HepG2 (cell line): ENCODE data around the gene ACACB. TPM values are rescaled to one million over a fixed set of nuclear protein-coding genes. Genes with fewer than 3 reads are reported as not detected.

Source experiments
- ATF7 ChIP-seq, 2 experiments: fragments of 450-650 bp in 1 of 2; sonication (generic) in 1 of 2; formaldehyde crosslinking in 1 of 2; IDR thresholded peaks; 2 replicates each; pipeline versions ENCODE4 v1.4.0 to v1.6.1; 2016 to 2020; ENCODE audit warnings: antibody characterized with exemption in 1 of 2, mild to moderate bottlenecking in 1 of 2, missing genetic modification reagents in 1 of 2
- BRF2 ChIP-seq: sonication (generic); formaldehyde crosslinking; IDR thresholded peaks from 2 replicates; pipeline ENCODE4 v1.8.1; 2022; ENCODE audit warnings: mild to moderate bottlenecking, missing genetic modification reagents
- CHD2 ChIP-seq: IDR thresholded peaks from 2 replicates; pipeline ENCODE4 v1.6.1; 2011; ENCODE audit warnings: low read depth, low read length, improper control_type of control experiment
- DMAP1 ChIP-seq: IDR thresholded peaks from 2 replicates; pipeline ENCODE4 v1.6.1; 2016
- HMG20A ChIP-seq: IDR thresholded peaks from 2 replicates; pipeline ENCODE4 v1.6.1; 2016; ENCODE audit warnings: borderline replicate concordance
- NONO ChIP-seq, 2 experiments: fragments of 450-650 bp in 1 of 2; sonication (generic) in 1 of 2; formaldehyde crosslinking in 1 of 2; IDR thresholded peaks in 1 of 2; conservative IDR thresholded peaks in 1 of 2; 2 replicates each; pipeline versions ENCODE4 v1.6.1 to v1.8.0; 2017 to 2022; ENCODE audit warnings: mild to moderate bottlenecking in 1 of 2, missing genetic modification reagents in 1 of 2, moderate library complexity in 1 of 2
- PCBP1 ChIP-seq: fragments of 200-400 bp; formaldehyde crosslinking; IDR thresholded peaks from 2 replicates; pipeline ENCODE4 v1.6.1; 2017; ENCODE audit warnings: mild to moderate bottlenecking, low read depth, low read length, borderline replicate concordance
- RBAK ChIP-seq: sonication (generic); formaldehyde crosslinking; IDR thresholded peaks from 2 replicates; pipeline ENCODE4 v1.5.1; 2020; ENCODE audit warnings: mild to moderate bottlenecking, missing genetic modification reagents
- RNF219 ChIP-seq: sonication (generic); formaldehyde crosslinking; IDR thresholded peaks from 2 replicates; pipeline ENCODE4 v1.5.0; 2020; ENCODE audit warnings: mild to moderate bottlenecking, missing genetic modification reagents
- SNAI1 ChIP-seq: sonication (generic); formaldehyde crosslinking; IDR thresholded peaks from 2 replicates; pipeline ENCODE4 v1.5.0; 2020; ENCODE audit warnings: mild to moderate bottlenecking, missing genetic modification reagents, borderline replicate concordance
- TGIF2 ChIP-seq: IDR thresholded peaks from 2 replicates; pipeline ENCODE4 v1.6.1; 2016; ENCODE audit warnings: control low read depth, missing compliant biosample characterization
- WIZ ChIP-seq: sonication (generic); formaldehyde crosslinking; IDR thresholded peaks from 2 replicates; pipeline ENCODE4 v1.5.1; 2020; ENCODE audit warnings: mild to moderate bottlenecking, missing genetic modification reagents
- YEATS2 ChIP-seq: sonication (generic); formaldehyde crosslinking; IDR thresholded peaks from 2 replicates; pipeline ENCODE4 v1.4.0; 2020; ENCODE audit warnings: missing genetic modification reagents, borderline replicate concordance
- ZBTB42 ChIP-seq: sonication (generic); formaldehyde crosslinking; IDR thresholded peaks from 2 replicates; pipeline ENCODE4 v1.5.0; 2020; ENCODE audit warnings: mild to moderate bottlenecking, missing genetic modification reagents
- ZNF362 ChIP-seq: sonication (generic); formaldehyde crosslinking; IDR thresholded peaks from 2 replicates; pipeline ENCODE4 v1.4.0; 2020; ENCODE audit warnings: missing genetic modification reagents, mild to moderate bottlenecking, borderline replicate concordance
- ZNF503 ChIP-seq: sonication (generic); formaldehyde crosslinking; IDR thresholded peaks from 2 replicates; pipeline ENCODE4 v1.4.0; 2020; ENCODE audit warnings: missing genetic modification reagents
- ZNF530 ChIP-seq: sonication (generic); formaldehyde crosslinking; IDR thresholded peaks from 2 replicates; pipeline ENCODE4 v1.5.0; 2020; ENCODE audit warnings: low read depth, mild to moderate bottlenecking, missing genetic modification reagents
- ZNF562 ChIP-seq: sonication (generic); formaldehyde crosslinking; IDR thresholded peaks from 2 replicates; pipeline ENCODE4 v1.8.0; 2022; ENCODE audit warnings: missing genetic modification reagents, borderline replicate concordance
- ZNF580 ChIP-seq: IDR thresholded peaks from 2 replicates; pipeline ENCODE4 v1.6.1; 2016; ENCODE audit warnings: low read depth, borderline replicate concordance
- ZNF746 ChIP-seq: sonication (generic); formaldehyde crosslinking; IDR thresholded peaks from 2 replicates; pipeline ENCODE4 v1.8.0; 2022; ENCODE audit warnings: mild to moderate bottlenecking, missing genetic modification reagents
- polyA plus RNA-seq, 8 experiments: library from polyadenylated mRNA; depleted of rRNA in 3 of 8; stranded (reverse) in 7 of 8; unstranded in 1 of 8; fragments of >200 nt; fragmentation: Illumina TruSeq in 4 of 8; extraction: Trizol in 4 of 8; gene quantifications; 2 replicates each; pipeline versions ENCODE4 v1.2.1 to v1.2.3, GENCODE V29; 2011 to 2016; ENCODE audit warnings: low read depth in 4 of 8, missing spikeins in 1 of 8, mixed read lengths in 1 of 8; ENCODE audit not compliant: insufficient read depth in 1 of 8
- total RNA-seq, 5 experiments: library from RNA; depleted of rRNA; stranded (reverse); fragments of >200 nt; fragmentation: Illumina TruSeq; extraction: Trizol; gene quantifications; 2 replicates each; pipeline ENCODE4 v1.2.3, GENCODE V29; 2016; ENCODE audit warnings: low read depth in 1 of 5

The ACACB gene
- total and polyA plus RNA-seq, 2 of the 13 experiments (the other 11 are each of a cell fraction or from before 2014, with no cell fraction given): 6.2 to 8.6 TPM

GRCh38 chr12:109093022-109093918 is 23.1 kb upstream of the ACACB start, which contains the start of gene ALKBH2 (continued):
- no peak; the same call in 1 of the 2 replicates for TF ChIP-seq HMG20A (CRISPR knock-in tag)
- TF ChIP-seq WIZ: peak; percentile 86
- TF ChIP-seq ZNF580: peak; percentile 99
- TF ChIP-seq ZNF562 (CRISPR knock-in tag): 0 out of 2 replicates have a peak, but pooled peaks have one; percentile 49
- TF ChIP-seq DMAP1 (CRISPR knock-in tag): peak; percentile 94
- TF ChIP-seq ZBTB42 (CRISPR knock-in tag): peak; percentile 64
- TF ChIP-seq ZNF503 (CRISPR knock-in tag): peak; percentile 52
- TF ChIP-seq BRF2: peak; percentile 87; the same call in 1 of the 2 replicates
- TF ChIP-seq RBAK: no peak; the same call in 1 of the 2 replicates
- TF ChIP-seq ZNF746 (CRISPR knock-in tag): no peak
- TF ChIP-seq ZNF530 (CRISPR knock-in tag): peak; percentile 93; the same call in 1 of the 2 replicates
- peak; percentile 92 for TF ChIP-seq CHD2
- TF ChIP-seq PCBP1: no peak
- peak; percentile 68; the same call in 1 of the 2 replicates for TF ChIP-seq ZNF362
- 0 out of 2 replicates have a peak, but pooled peaks have one; percentile 65 for TF ChIP-seq SNAI1 (CRISPR knock-in tag)
- peak; percentile 96 for TF ChIP-seq YEATS2 (CRISPR knock-in tag)
- TF ChIP-seq NONO (IDR thresholded peaks at IDR 0.05): no peak
- peak; percentile 98 for TF ChIP-seq NONO (CRISPR knock-in tag; conservative IDR thresholded peaks at IDR 0.05)
- TF ChIP-seq RNF219 (CRISPR knock-in tag): peak; percentile 75; the same call in 1 of the 2 replicates
- TF ChIP-seq TGIF2: peak; percentile 98
- TF ChIP-seq ATF7 (IDR thresholded peaks at IDR 0.05): no peak
- TF ChIP-seq ATF7 (CRISPR knock-in tag; IDR thresholded peaks at IDR 0.05): peak; percentile 79
